Thyroid gland (tissue), 4 donors: Measurements from ENCODE around the gene UBE2I.
"Not testable (repeated sequence)": the region's sequence is repeated elsewhere in the genome, so short reads cannot be mapped to it uniquely, and the experiment has no call there.

ENCODE experiments used
- CTCF ChIP-seq, 6 experiments: fragments of 200-600 bp in 3 of 6; fragments of 450-650 bp in 3 of 6; sonication (generic) in 3 of 6; IDR thresholded peaks; one replicate each; pipeline ENCODE4 v1.5.1; 2016 to 2019; ENCODE audit warnings: antibody characterized with exemption in 6 of 6, mild to moderate bottlenecking in 2 of 6, inconsistent platforms in 1 of 6, moderate library complexity in 1 of 6
- POLR2A ChIP-seq, 2 donors: fragments of 450-650 bp; IDR thresholded peaks; one replicate each; pipeline ENCODE4 v1.6.1; 2017; ENCODE audit warnings: antibody characterized with exemption in 2 of 2, mild to moderate bottlenecking in 2 of 2, moderate library complexity in 1 of 2

GRCh38 chr16:1292808-1293207 lies 16.6 kb upstream of the UBE2I start:
- TF ChIP-seq POLR2A, CTCF (IDR thresholded peaks at IDR 0.05): not testable (repeated sequence)
